Bronchial epithelial cell (primary cell): ENCODE measurements around the gene GJC2. TPM values are rescaled to one million over a fixed set of nuclear protein-coding genes. Genes with fewer than 3 reads are reported as not detected.
A peak's percentile ranks its signal among the peaks of the same experiment; 100 is the strongest.
"Not testable (repeated sequence)": the region's sequence is repeated elsewhere in the genome, so short reads cannot be mapped to it uniquely, and the experiment has no call there.

Source experiments
- DNase-seq: peaks from one replicate; pipeline ENCODE4 v3.0.0-alpha.2; 2010; ENCODE audit warnings: low read depth
- FAIRE-seq: peaks from 2 replicates; lab custom pipeline; 2011; peaks lifted over from hg19 to GRCh38; lab: Jason Lieb, UNC
- H3K27me3 ChIP-seq: 2 replicates; pipeline ENCODE4 v1.5.1; 2011; ENCODE audit warnings: low read length; ENCODE audit not compliant: control insufficient read depth, insufficient read depth
- H3K36me3 ChIP-seq: 2 replicates; pipeline ENCODE4 v1.5.1; 2011; ENCODE audit warnings: low read length; ENCODE audit not compliant: control insufficient read depth, insufficient read depth
- H3K4me3 ChIP-seq: 2 replicates; pipeline ENCODE4 v1.5.1; 2011; ENCODE audit warnings: mild to moderate bottlenecking, low read depth, low read length, control low read depth
- total RNA-seq: library from RNA; depleted of rRNA; stranded (reverse); fragments of >200 nt; gene quantifications from 2 replicates; pipeline ENCODE4 v1.2.1, GENCODE V29; 2014
- TF ChIP-seq, protein P1 (sequence below): IDR thresholded peaks from 2 replicates; pipeline ENCODE4 v1.5.1; 2011; ENCODE audit warnings: mild to moderate bottlenecking, moderate library complexity, low read length, control low read depth, inconsistent platforms; ENCODE audit not compliant: insufficient read depth, severe bottlenecking

GJC2 gene
- total RNA-seq, 1 donor from 2014 or later, result 5.5 TPM

DNA sequence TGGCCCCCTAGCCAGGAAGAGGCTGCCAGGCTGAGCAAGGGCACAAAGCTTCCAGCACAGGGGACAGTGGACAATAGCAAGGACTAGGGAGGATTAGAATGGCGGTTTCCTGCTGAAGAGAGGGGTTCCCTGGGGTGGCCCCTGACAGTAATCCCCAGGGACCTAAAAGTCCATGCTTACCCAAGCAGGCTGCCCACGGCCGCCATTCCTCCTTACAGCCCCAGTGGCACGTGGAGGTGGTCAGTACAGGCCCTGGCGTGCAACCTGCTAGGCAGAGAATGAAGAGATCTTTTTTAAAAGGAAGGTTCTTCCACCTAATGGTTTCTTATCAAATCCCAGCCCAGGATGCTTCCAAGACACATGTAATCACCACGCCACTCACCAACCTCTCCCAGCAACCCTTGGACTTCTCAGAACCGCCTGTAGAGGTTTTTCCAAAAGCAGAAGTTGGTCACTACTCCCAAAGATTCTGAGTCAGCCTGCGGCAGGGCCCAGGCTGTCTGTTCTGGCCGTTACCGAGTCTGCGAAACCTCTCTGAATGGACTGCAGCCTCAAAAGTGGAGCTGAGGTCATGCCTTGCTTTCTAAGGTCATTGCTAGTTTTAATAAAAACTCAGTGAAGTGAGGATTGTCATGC, 41.6 kb upstream of the GJC2 start:
- Histone ChIP-seq H3K4me3 (peak overlapping the region; percentile 97), H3K36me3 (peaks cover 4% of the 10 kb centered on the region), H3K27me3 (no peaks in the 10 kb centered on the region)
- FAIRE-seq (no peak), DNase-seq (no peak)
- TF ChIP-seq, protein P1, sequence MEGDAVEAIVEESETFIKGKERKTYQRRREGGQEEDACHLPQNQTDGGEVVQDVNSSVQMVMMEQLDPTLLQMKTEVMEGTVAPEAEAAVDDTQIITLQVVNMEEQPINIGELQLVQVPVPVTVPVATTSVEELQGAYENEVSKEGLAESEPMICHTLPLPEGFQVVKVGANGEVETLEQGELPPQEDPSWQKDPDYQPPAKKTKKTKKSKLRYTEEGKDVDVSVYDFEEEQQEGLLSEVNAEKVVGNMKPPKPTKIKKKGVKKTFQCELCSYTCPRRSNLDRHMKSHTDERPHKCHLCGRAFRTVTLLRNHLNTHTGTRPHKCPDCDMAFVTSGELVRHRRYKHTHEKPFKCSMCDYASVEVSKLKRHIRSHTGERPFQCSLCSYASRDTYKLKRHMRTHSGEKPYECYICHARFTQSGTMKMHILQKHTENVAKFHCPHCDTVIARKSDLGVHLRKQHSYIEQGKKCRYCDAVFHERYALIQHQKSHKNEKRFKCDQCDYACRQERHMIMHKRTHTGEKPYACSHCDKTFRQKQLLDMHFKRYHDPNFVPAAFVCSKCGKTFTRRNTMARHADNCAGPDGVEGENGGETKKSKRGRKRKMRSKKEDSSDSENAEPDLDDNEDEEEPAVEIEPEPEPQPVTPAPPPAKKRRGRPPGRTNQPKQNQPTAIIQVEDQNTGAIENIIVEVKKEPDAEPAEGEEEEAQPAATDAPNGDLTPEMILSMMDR, result no peak

DNA sequence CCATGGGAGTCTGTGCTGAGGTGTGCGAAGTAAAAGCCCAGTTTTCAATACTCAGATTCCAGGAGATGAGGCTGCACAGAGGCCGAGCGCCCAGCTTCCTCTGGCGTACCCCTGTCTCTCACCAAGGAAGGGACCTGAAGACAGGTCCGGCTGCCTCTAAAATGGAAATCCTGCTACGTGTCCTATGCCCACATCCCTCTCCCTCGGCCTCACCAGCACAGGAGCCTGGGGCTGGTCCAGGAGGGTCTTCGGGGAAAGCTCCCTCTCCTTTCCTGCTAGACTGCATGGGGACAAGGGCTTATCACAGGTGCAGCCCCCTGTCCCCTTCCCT, 41.0 kb upstream of the GJC2 start:
- DNase-seq, result no peak
- TF ChIP-seq, protein P1, result no peak
- no peaks in the 10 kb centered on the region for H3K27me3 ChIP-seq
- peaks cover 4% of the 10 kb centered on the region for H3K36me3 ChIP-seq
- FAIRE-seq, result no peak
- H3K4me3 ChIP-seq, result peak overlapping the region; percentile 97

DNA sequence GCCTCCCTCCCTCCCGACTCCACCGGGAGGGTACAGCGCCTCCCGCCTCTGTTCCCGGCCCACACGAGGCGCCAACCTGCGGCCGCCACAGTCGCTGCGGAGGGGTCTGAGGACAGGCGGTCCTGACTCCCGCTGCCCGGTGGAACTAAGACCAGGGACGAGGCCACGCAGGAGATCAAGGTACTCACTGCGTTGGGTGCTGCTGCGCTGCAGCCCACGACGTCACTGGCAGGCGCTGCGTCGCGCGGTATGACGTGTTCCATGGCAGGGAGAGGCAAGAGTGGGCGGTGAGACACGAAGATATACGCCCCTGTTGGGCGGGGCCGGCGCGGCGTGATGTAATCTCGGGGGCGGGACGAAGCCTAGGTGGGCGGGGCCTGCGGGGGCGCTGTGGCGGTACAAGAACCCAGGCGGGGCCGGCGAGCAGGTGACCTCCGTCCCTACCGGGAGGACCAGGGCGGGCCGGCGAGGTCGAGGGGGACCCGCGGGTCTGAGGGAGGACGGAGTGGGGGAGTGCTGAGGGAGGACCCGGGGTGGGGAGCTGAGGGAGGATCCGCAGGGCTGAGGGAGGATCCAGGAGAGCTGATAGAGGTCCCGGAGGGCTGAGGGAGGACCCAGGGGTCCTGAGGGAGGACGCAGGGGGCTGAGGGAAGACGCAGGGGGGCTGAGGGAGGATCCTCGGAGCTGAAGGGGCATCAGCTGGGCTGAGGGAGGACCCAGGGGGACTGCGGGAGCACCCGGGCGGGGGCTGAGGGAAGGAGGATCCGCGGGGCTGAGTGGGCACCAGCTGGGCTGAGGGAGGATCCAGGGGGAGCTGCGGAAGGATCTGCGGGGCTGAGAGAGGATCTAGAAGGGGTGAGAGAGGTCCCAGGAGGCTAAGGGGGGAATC, 40.4 kb upstream of the GJC2 start, which contains the start of gene MRPL55:
MRPL55 (minus strand) TSS at position 227 of the 889 bp plus-strand sequence. CDS start 1,039 bp downstream, outside the sequence.
- FAIRE-seq, result no peak
- Histone ChIP-seq H3K4me3 (peak within 1 kb of the TSS; percentile 97), H3K27me3 (no peaks in the 10 kb centered on the region), H3K36me3 (peaks cover 4% of the 10 kb centered on the region)
- TF ChIP-seq, protein P1, result peak; percentile 17
- DNase-seq, result peak; percentile 91

DNA sequence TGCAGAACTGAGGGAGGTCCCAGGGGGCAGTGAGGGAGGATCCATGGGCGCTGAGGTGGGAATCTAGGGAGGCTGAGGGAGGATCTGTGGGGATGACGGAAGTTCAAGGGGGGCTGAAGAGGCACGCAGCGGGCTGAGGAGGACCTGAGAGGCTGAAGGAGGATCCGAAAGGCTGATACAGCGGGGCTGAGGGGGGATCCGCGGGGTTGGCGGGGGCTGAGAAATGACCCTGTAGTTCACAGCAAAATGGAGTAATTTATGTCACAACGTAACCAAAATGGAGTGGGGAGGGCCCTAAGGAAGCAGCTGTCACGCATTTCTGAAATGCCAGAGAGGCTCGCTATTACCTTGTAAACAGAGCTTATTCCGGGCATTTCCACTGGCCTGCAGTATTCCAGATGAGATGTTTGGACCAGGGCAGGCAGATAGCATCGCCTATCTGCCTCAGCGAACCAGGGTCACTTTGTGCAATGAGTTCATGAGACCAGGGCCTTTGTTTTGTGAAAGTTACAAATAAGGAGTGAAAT, 39.7 kb upstream of the GJC2 start:
- peaks cover 4% of the 10 kb centered on the region for H3K36me3 ChIP-seq
- TF ChIP-seq, protein P1, result no peak
- DNase-seq (no peak), FAIRE-seq (no peak)
- peak overlapping the region; percentile 97 for H3K4me3 ChIP-seq
- H3K27me3 ChIP-seq, result no peaks in the 10 kb centered on the region

DNA sequence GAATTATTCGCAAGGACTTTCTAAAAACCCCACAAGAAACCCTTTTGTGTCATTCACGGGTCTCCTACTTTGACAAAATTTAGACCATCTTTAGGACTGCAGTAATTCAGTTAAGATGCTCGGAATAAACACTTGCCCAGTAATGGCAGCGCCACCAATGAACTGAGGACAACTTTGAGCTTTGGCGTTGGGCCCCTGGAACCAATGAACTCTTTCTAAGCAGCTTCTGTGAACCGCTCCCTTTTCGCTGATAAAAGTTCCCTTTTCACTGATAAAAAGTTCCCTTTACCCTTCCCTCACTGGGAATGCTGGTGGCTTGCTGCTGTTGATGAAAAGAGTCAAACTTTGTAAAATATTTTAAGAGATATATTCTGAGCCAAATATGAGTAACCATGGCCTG, 39.2 kb upstream of the GJC2 start:
- FAIRE-seq (no peak), DNase-seq (no peak)
- TF ChIP-seq, protein P1, result no peak
- Histone ChIP-seq H3K4me3 (no peak overlapping the region), H3K27me3 (no peaks in the 10 kb centered on the region), H3K36me3 (peaks cover 4% of the 10 kb centered on the region)

DNA sequence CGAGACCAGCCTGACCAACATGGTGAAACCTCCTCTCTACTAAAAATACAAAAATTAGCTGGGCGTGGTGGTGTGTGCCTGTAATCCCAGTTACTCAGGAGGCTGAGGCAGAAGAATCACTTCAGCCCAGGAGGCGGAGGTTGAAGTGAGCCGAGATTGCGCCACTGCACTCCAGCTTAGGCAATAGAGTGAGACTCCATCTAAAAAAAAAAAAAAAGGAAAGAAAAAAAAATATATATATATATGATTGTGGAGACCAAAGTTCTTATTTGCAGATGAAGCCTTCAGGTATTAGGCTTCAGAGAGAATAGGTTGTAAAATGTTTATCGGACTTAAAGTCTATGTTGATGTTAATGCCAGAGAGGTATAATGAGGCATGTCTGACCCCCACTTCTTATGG, 38.4 kb upstream of the GJC2 start:
- not testable (repeated sequence) for H3K36me3 ChIP-seq, DNase-seq, H3K4me3 ChIP-seq, H3K27me3 ChIP-seq, FAIRE-seq
